Skeletal muscle satellite cell (primary cell): Measurements from ENCODE around the gene FBXO2.

ENCODE experiments used
- H3K27me3 ChIP-seq: 2 replicates; pipeline ENCODE4 v1.7.0; 2013; ENCODE audit warnings: low read length; ENCODE audit not compliant: control insufficient read depth, insufficient read depth
- H3K36me3 ChIP-seq: 2 replicates; pipeline ENCODE4 v1.7.0; 2013; ENCODE audit warnings: mild to moderate bottlenecking, control low read depth, low read length; ENCODE audit not compliant: insufficient read depth
- H3K4me1 ChIP-seq: 2 replicates; pipeline ENCODE4 v1.7.0; 2013; ENCODE audit warnings: low read length; ENCODE audit not compliant: control insufficient read depth, insufficient read depth
- H3K4me2 ChIP-seq: 2 replicates; pipeline ENCODE4 v1.7.0; 2013; ENCODE audit warnings: mild to moderate bottlenecking, low read length
- H3K4me3 ChIP-seq: 2 replicates; pipeline ENCODE4 v1.7.0; 2013; ENCODE audit warnings: low read length
- H3K9ac ChIP-seq: 2 replicates; pipeline ENCODE4 v1.7.0; 2013; ENCODE audit warnings: mild to moderate bottlenecking, low read depth, low read length, moderate library complexity
- H3K9me3 ChIP-seq: replicated peaks from 2 replicates; pipeline ENCODE4 v1.7.0; 2013; ENCODE audit warnings: mild to moderate bottlenecking, control low read depth, low read length

The FBXO2 gene

DNA sequence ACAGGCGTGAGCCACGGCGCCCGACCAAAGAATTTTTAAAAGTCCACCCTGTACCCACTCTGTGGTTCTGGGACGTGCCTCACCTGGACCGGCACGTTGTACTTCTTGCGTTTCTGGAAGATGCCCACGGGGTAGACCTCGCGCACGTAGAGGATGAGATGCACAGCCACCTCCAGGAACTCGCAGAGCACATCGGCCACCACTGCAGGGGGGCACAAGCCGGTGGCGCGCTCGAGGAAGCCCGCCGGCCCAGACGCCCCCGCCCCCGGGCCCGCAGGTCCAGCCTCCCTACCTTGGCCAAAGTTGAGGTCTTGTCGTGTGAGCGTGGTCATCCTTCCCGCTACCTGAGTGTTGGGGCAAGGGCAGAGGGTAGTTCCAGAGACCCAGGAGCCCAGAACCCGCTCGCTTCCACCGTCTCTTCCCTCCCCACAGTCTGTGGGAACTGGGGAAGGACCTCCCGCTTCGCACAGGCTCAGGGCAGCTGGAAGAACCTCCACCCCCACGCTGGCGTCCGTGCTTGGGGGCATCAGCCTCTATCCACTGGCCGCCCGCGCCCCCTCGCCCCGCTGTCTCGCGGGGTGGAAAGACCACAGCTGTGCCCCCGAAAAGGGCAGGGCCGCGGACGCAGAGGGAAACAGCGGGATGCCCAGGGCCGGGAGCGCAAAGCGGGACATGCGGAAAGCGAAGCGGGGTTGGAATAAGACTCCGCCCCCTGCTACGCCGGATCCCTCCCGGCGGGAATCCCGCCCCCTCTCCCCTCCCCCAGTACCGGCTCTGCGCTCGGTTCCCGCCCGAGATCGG is 26.2 kb upstream of the FBXO2 start:
- Histone ChIP-seq H3K36me3 (peaks cover 4% of the 10 kb centered on the region), H3K9me3 (no peaks in the 10 kb centered on the region), H3K4me2 (peak overlapping the region; percentile 80), H3K4me3 (peak overlapping the region; percentile 95), H3K4me1 (peaks cover 18% of the 10 kb centered on the region), H3K27me3 (peaks cover 6% of the 10 kb centered on the region), H3K9ac (peak overlapping the region; percentile 85)

DNA sequence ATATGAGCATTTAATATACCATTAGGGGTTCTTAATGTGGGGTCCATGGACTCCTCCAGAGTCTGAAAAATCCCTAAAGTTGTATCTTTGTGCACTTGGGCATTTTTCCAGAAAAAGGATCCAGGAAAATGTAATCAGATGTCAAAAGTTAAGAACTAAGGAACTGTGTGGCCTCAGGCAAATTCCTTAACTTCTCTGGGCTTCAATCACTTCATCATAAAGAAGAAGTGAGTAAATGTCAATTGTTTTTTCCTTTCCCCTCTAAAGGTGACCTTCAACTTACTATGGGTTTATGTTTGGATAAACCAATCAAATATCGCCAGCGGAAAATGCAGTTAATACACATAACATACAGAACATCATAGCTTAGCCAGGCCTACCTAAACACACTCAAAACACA is 24.2 kb upstream of the FBXO2 start:
- Histone ChIP-seq H3K9ac (no peak overlapping the region), H3K4me3 (no peak overlapping the region), H3K9me3 (no peaks in the 10 kb centered on the region), H3K27me3 (no peaks in the 10 kb centered on the region), H3K36me3 (peaks cover 13% of the 10 kb centered on the region), H3K4me2 (no peak overlapping the region), H3K4me1 (peaks cover 18% of the 10 kb centered on the region)

DNA sequence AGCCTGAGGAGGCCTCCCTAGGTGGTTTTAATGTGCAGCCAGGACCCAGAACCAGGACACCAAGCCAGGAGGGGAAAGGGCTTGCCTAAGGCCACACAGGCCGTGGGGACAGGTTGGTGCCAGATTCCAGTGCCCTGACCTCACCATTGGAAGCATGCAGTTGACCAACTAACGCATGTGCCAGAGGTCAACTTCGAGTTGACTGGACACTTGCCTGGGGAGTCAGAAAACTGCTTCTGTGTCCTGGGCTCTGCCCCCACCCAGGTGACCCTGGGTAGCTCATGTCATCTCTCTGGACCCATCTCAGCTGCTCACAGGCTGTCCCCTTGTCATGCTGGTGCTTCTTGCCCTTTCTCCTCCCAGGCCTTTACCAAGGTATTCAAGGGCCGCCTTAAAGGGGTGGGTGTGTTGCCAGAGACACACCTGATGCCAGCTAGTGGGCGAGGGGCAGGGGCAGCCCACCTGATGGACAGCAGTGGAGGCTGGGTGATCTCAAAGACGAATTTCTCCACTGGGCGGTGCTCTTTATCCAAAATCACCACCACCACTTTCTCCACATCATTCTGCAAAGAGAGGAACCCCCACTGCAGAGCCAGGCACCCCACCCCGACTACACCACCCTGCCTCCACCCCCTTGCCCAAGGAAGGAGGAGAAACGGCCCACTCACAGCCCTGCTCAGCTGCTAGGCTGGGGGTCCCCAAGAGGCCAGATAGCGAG is 22.3 kb upstream of the FBXO2 start:
- Histone ChIP-seq H3K9ac (no peak overlapping the region), H3K9me3 (no peaks in the 10 kb centered on the region), H3K27me3 (no peaks in the 10 kb centered on the region), H3K4me1 (peaks cover 7% of the 10 kb centered on the region), H3K4me3 (no peak overlapping the region), H3K4me2 (no peak overlapping the region), H3K36me3 (peaks cover 22% of the 10 kb centered on the region)

DNA sequence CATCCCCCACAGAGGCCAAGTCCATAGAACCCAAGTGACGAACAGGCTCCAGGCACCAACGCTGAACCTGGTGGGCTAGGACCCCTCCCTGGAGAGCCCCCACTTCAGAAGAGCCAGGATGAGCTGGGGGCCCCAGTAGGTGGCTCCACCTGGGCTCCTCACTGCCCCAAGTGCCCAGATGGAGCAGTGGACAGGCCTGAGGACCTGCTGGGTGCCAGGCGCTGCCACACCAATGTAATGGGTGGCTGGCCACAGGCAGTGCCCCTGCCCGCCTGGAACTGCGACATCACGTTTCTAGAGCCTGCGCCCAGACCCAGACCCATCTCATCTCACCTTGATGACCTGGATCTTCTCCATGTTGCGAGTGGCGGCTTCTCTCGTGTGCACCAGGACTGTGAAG is 21.1 kb upstream of the FBXO2 start:
- Histone ChIP-seq H3K4me3 (no peak overlapping the region), H3K27me3 (no peaks in the 10 kb centered on the region), H3K4me1 (peaks cover 3% of the 10 kb centered on the region), H3K9me3 (no peaks in the 10 kb centered on the region), H3K36me3 (peaks cover 22% of the 10 kb centered on the region), H3K9ac (no peak overlapping the region), H3K4me2 (no peak overlapping the region)

DNA sequence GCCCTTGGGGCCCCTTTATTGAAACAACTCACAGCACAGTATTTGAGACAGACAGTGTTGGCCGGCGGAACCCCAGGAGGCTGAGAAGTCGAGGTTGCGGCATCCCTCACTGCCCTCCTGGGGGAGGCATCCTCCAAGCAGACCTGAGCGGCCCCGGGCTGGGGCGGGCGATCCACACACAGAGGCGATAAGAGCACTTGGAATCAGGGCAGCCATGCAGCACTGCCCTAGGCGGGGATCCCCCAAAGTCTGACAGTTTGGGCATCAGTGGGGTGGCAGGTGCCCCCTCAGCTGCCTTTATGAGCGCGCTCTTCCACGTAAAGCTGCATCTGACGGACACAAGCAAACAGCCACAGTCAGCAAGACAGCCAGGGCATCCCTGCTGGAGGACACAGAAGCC is 20.3 kb upstream of the FBXO2 start:
- Histone ChIP-seq H3K36me3 (peaks cover 22% of the 10 kb centered on the region), H3K27me3 (no peaks in the 10 kb centered on the region), H3K4me1 (no peaks in the 10 kb centered on the region), H3K4me3 (no peak overlapping the region), H3K4me2 (no peak overlapping the region), H3K9me3 (no peaks in the 10 kb centered on the region), H3K9ac (no peak overlapping the region)

DNA sequence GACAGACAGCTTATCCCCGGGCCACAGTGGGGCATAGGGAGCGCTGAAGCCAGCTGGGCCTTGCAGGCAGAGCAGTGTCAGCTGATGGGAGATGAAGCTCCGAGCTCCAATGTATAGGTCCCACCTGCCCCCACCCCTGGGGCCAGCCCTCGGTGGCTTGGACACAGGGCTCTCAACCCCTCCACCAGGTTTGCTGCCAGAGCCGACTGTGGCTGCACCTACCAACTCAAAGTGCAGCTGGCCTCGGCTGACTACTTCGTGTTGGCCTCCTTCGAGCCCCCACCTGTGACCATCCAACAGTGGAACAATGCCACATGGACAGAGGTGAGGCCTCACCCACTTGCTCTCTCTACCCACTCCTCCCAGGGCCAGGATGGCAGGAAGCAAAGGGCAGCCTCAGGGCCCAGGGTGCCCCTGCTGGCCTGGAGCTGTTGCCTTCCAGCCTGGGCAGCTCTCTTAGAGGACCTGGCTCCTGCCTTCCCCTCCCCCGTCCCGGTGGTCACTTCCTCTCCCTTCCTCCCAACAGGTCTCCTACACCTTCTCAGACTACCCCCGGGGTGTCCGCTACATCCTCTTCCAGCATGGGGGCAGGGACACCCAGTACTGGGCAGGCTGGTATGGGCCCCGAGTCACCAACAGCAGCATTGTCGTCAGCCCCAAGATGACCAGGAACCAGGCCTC is 19.0 kb upstream of the FBXO2 start:
- Histone ChIP-seq H3K4me3 (no peak overlapping the region), H3K9me3 (no peaks in the 10 kb centered on the region), H3K27me3 (no peaks in the 10 kb centered on the region), H3K4me1 (no peaks in the 10 kb centered on the region), H3K4me2 (no peak overlapping the region), H3K9ac (no peak overlapping the region), H3K36me3 (peaks cover 22% of the 10 kb centered on the region)

DNA sequence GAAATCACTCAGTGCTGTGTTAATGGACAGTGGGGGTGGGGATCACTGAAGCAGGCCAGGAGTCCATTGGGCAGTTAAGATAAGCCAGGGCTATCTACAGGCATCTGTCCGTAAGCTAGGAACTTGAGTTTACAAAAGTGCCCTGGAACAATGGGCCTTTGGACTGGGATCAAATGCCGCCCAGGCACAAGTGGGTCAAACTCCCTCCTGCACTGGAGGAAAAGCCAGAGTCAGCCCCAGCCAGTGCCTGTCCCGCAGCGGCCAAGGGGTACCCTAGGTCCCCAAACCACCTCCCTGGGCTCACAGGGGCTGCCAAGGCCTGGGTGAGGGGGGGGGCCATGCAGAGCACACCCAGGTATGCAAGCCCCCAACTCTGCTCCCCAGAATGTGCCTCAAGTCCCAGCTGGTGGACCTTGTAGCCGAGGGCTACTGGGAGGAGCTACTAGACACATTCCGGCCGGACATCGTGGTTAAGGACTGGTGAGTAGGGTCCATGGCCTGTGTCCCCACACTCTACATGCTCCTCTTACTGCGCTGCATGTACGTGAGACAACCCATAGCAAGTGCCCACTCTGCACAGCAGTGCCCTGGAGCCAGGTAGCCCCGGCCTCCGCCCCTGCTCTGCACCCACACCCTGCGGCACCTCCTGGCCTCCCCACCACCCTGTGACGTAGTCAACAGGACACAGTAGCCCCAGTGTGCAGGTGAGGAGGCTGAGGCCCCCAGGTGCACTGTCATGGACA is 17.5 kb upstream of the FBXO2 start:
- H3K36me3 ChIP-seq, result peaks cover 22% of the 10 kb centered on the region

DNA sequence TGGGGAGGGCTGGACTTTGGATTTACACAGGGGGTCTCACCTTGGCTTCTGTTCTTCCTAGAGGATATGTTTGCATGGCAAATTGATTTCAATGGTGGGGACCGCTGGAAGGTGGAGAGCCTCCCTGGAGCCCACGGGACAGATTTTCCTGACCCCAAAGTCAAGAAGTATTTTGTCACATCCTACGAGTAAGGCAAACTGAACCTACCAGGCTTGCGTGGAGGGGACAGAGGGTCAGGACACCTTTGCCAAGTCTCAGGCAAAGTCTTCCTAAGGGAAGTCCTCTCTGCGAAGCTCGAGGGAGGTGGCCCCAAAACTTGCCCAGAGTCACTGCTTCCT is 16.9 kb upstream of the FBXO2 start:
- no peaks in the 10 kb centered on the region for H3K27me3 ChIP-seq
- no peak overlapping the region for H3K4me3 ChIP-seq
- no peak overlapping the region for H3K9ac ChIP-seq
- H3K36me3 ChIP-seq, result peaks cover 22% of the 10 kb centered on the region
- H3K4me1 ChIP-seq, result no peaks in the 10 kb centered on the region
- no peak overlapping the region for H3K4me2 ChIP-seq
- no peaks in the 10 kb centered on the region for H3K9me3 ChIP-seq

More for the DNA sequence above, 17.5 kb upstream of the FBXO2 start:
- Histone ChIP-seq H3K9me3 (no peaks in the 10 kb centered on the region), H3K4me3 (no peak overlapping the region), H3K9ac (no peak overlapping the region), H3K4me1 (no peaks in the 10 kb centered on the region), H3K27me3 (no peaks in the 10 kb centered on the region), H3K4me2 (no peak overlapping the region)

DNA sequence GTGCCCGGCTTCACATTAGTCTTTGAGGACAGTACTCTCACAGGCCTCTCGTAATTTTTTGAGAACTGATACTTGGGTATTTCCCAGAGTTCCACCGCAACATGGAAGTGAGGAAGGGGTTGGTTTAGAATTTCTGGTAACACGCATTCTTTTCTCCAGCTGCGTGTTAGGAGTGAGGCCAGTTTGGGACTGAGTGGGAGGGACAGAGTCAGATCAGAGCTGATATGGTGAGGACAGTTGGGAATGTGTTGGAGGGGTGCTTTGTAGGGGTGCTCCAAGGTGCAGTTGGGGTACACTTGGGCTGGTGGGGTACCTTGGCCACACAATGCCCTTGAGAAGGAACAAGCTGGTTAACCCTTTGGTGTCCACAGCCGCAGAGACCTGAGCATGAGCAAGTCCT is 16.5 kb upstream of the FBXO2 start:
- H3K27me3 ChIP-seq, result no peaks in the 10 kb centered on the region
- no peak overlapping the region for H3K4me3 ChIP-seq
- no peaks in the 10 kb centered on the region for H3K4me1 ChIP-seq
- no peak overlapping the region for H3K4me2 ChIP-seq
- no peak overlapping the region for H3K9ac ChIP-seq
- H3K36me3 ChIP-seq, result peaks cover 20% of the 10 kb centered on the region
- no peaks in the 10 kb centered on the region for H3K9me3 ChIP-seq

DNA sequence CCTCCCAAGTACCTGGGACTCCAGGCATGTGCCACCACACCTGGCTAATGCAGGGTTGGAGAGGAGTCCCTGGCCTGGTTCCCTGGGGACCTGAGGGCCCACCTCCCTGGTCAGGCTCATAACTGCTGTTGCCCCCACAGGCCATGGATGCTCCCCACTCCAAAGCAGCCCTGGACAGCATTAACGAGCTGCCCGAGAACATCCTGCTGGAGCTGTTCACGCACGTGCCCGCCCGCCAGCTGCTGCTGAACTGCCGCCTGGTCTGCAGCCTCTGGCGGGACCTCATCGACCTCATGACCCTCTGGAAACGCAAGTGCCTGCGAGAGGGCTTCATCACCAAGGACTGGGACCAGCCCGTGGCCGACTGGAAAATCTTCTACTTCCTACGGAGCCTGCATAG is 14.3 kb upstream of the FBXO2 start:
- no peak overlapping the region for H3K9ac ChIP-seq
- H3K36me3 ChIP-seq, result peaks cover 10% of the 10 kb centered on the region
- peaks cover 4% of the 10 kb centered on the region for H3K4me1 ChIP-seq
- H3K9me3 ChIP-seq, result no peaks in the 10 kb centered on the region
- H3K27me3 ChIP-seq, result no peaks in the 10 kb centered on the region
- H3K4me2 ChIP-seq, result no peak overlapping the region
- no peak overlapping the region for H3K4me3 ChIP-seq

DNA sequence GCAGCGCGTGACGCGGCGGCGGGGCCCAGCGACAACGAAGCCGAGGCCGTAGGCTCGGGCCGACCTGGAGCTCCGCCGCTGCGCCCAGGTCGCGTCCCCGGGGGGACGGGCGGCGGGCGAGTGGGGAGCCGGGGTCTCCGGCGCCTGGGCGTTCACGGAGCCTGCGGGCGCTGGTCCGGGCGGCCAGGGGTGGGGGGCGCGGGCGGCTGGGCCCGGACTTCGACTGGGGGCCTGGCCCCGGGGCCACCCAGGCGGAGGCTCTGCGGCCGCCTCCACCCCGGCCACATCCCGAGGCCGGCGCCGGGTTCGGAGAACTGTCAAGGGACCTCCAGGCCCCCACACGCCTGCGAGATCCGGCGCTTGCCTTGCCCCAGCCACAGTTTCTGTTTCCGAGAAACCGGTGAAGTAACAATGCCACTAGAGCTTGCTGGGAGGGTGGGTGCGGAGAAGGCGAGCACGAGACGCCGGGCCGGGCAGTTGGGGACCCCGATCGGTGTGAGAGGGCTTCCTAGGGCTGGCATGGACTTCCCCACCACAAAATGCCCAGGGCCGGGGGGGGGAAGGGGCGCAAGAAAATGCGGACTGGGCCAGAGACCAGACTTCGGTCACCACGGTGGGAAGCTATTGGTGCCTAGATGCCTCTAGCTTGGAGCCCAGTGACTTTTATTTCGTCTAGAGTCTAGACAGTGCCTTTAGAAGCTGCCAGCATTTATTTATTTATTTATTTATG is 10.3 kb upstream of the FBXO2 start:
- peak overlapping the region; percentile 71 for H3K9ac ChIP-seq
- peak overlapping the region; percentile 87 for H3K4me2 ChIP-seq
- H3K4me1 ChIP-seq, result peaks cover 4% of the 10 kb centered on the region
- H3K27me3 ChIP-seq, result no peaks in the 10 kb centered on the region
- H3K36me3 ChIP-seq, result no peaks in the 10 kb centered on the region
- no peaks in the 10 kb centered on the region for H3K9me3 ChIP-seq
- H3K4me3 ChIP-seq, result peak overlapping the region; percentile 69
